Activated CD4-positive, alpha-beta memory T cell treated with anti-CD3 and anti-CD28 coated beads, Interleukin-2, amount 10 ng/mL, durations not matched to agents 7 days and 5 days (primary cell): Measurements from ENCODE around the gene GATA6. TPM values are rescaled to one million over a fixed set of nuclear protein-coding genes. Genes with fewer than 3 reads are reported as not detected.

ENCODE experiments used
- CTCF ChIA-PET: fragments of 350-600 bp; sonication (Branson Sonifier 250); formaldehyde crosslinking; loops from one replicate; lab custom pipeline; 2021; ENCODE audit warnings: antibody characterized with exemption, inconsistent platforms; lab: Charles Lee
- POLR2A ChIA-PET: fragments of 350-600 bp; sonication (Branson Sonifier 250); formaldehyde crosslinking; loops from one replicate; lab custom pipeline; 2021; ENCODE audit warnings: antibody characterized with exemption; lab: Charles Lee
- DNase-seq: peaks from one replicate; pipeline ENCODE4 v3.0.0-alpha.2; 2020
- H3K27ac Mint-ChIP-seq: one replicate; pipeline ENCODE4 v1.8.0; 2021; ENCODE audit warnings: mild to moderate bottlenecking, mixed read lengths
- H3K27me3 Mint-ChIP-seq: one replicate; pipeline ENCODE4 v1.8.0; 2021; ENCODE audit warnings: mixed read lengths
- H3K36me3 Mint-ChIP-seq: one replicate; pipeline ENCODE4 v1.8.0; 2021; ENCODE audit warnings: low read depth, mixed read lengths
- H3K4me1 Mint-ChIP-seq: one replicate; pipeline ENCODE4 v1.8.0; 2021; ENCODE audit warnings: mixed read lengths
- H3K4me3 Mint-ChIP-seq: one replicate; pipeline ENCODE4 v1.8.0; 2021; ENCODE audit warnings: mild to moderate bottlenecking, mixed read lengths
- H3K9me3 Mint-ChIP-seq: one replicate; pipeline ENCODE4 v1.8.0; 2021; ENCODE audit warnings: mixed read lengths
- total RNA-seq, 2 experiments: library from RNA; stranded (reverse); gene quantifications; one replicate each; pipeline ENCODE4 v1.2.3, GENCODE V29; 2021

GATA6 gene
- not detected for total RNA-seq

GRCh38 chr18:22169011-22169888 is at the start of gene GATA6:
TSS of gene GATA6 (plus strand) at chr18:22169589. CDS start at chr18:22171145, 1,556 bp downstream.
- peak within 1 kb of the TSS; percentile 73 for H3K4me3 Mint-ChIP-seq
- no peaks in the 10 kb centered on the region for H3K9me3 Mint-ChIP-seq
- CTCF ChIA-PET: no interaction called here
- peaks cover 6% of the 10 kb centered on the region for H3K36me3 Mint-ChIP-seq
- H3K27ac Mint-ChIP-seq: peak within 1 kb of the TSS; percentile 57
- POLR2A ChIA-PET: no interaction called here
- peaks cover 74% of the 10 kb centered on the region for H3K27me3 Mint-ChIP-seq
- H3K4me1 Mint-ChIP-seq: peaks cover 19% of the 10 kb centered on the region
- DNase-seq: peak; percentile 29

GRCh38 chr18:22124970-22125369 is 44.4 kb upstream of the GATA6 start:
- H3K9me3 Mint-ChIP-seq: no peaks in the 10 kb centered on the region
- H3K27me3 Mint-ChIP-seq: no peaks in the 10 kb centered on the region
- H3K4me1 Mint-ChIP-seq: no peaks in the 10 kb centered on the region
- ChIA-PET POLR2A (no interaction called here), CTCF (no interaction called here)
- DNase-seq: no peak
- no peaks in the 10 kb centered on the region for H3K36me3 Mint-ChIP-seq
- H3K4me3 Mint-ChIP-seq: no peak overlapping the region
- no peak overlapping the region for H3K27ac Mint-ChIP-seq

- no peak overlapping the region for H3K4me3 Mint-ChIP-seq
- DNase-seq: no peak
- H3K36me3 Mint-ChIP-seq: no peaks in the 10 kb centered on the region
- H3K27me3 Mint-ChIP-seq: no peaks in the 10 kb centered on the region
- ChIA-PET POLR2A (no interaction called here), CTCF (no interaction called here)
- no peaks in the 10 kb centered on the region for H3K4me1 Mint-ChIP-seq
- no peaks in the 10 kb centered on the region for H3K9me3 Mint-ChIP-seq
- H3K27ac Mint-ChIP-seq: no peak overlapping the region
Measured at GRCh38 chr18:22128954-22129353, 40.4 kb upstream of the GATA6 start.

- no peaks in the 10 kb centered on the region for H3K36me3 Mint-ChIP-seq
- ChIA-PET CTCF (no interaction called here), POLR2A (no interaction called here)
- no peaks in the 10 kb centered on the region for H3K4me1 Mint-ChIP-seq
- H3K27ac Mint-ChIP-seq: no peak overlapping the region
- DNase-seq: no peak
- no peaks in the 10 kb centered on the region for H3K9me3 Mint-ChIP-seq
- H3K4me3 Mint-ChIP-seq: no peak overlapping the region
- no peaks in the 10 kb centered on the region for H3K27me3 Mint-ChIP-seq
Measured at GRCh38 chr18:22129778-22130177, 39.6 kb upstream of the GATA6 start.

- H3K27ac Mint-ChIP-seq: no peak overlapping the region
- ChIA-PET POLR2A (no interaction called here), CTCF (interaction anchor here (0.7 kb wide), 1 partner anchor 212 kb away, joined by 3 read pairs; no protein-coding TSS in a partner anchor)
- no peak for DNase-seq
- H3K27me3 Mint-ChIP-seq: no peaks in the 10 kb centered on the region
- peaks cover 2% of the 10 kb centered on the region for H3K9me3 Mint-ChIP-seq
- H3K36me3 Mint-ChIP-seq: no peaks in the 10 kb centered on the region
- H3K4me1 Mint-ChIP-seq: no peaks in the 10 kb centered on the region
- H3K4me3 Mint-ChIP-seq: no peak overlapping the region
Measured at GRCh38 chr18:22132258-22132657, 37.1 kb upstream of the GATA6 start.

GRCh38 chr18:22132763-22133162 is 36.6 kb upstream of the GATA6 start:
- H3K4me1 Mint-ChIP-seq: no peaks in the 10 kb centered on the region
- ChIA-PET CTCF (interaction anchor here (0.7 kb wide), 1 partner anchor 212 kb away, joined by 3 read pairs; no protein-coding TSS in a partner anchor), POLR2A (no interaction called here)
- no peak overlapping the region for H3K4me3 Mint-ChIP-seq
- no peaks in the 10 kb centered on the region for H3K36me3 Mint-ChIP-seq
- peaks cover 2% of the 10 kb centered on the region for H3K9me3 Mint-ChIP-seq
- DNase-seq: no peak
- H3K27ac Mint-ChIP-seq: no peak overlapping the region
- H3K27me3 Mint-ChIP-seq: no peaks in the 10 kb centered on the region

GRCh38 chr18:22136395-22136794 is 33.0 kb upstream of the GATA6 start:
- no peak for DNase-seq
- Mint-ChIP-seq H3K9me3 (peaks cover 2% of the 10 kb centered on the region), H3K36me3 (no peaks in the 10 kb centered on the region), H3K4me3 (no peak overlapping the region), H3K4me1 (no peaks in the 10 kb centered on the region), H3K27me3 (no peaks in the 10 kb centered on the region), H3K27ac (no peak overlapping the region)
- ChIA-PET POLR2A (no interaction called here), CTCF (no interaction called here)

GRCh38 chr18:22141211-22141610 is 28.2 kb upstream of the GATA6 start:
- Mint-ChIP-seq H3K4me3 (no peak overlapping the region), H3K9me3 (no peaks in the 10 kb centered on the region), H3K27ac (no peak overlapping the region), H3K4me1 (no peaks in the 10 kb centered on the region), H3K27me3 (no peaks in the 10 kb centered on the region), H3K36me3 (no peaks in the 10 kb centered on the region)
- POLR2A ChIA-PET: no interaction called here
- DNase-seq: no peak
- CTCF ChIA-PET: no interaction called here

- H3K27ac Mint-ChIP-seq: no peak overlapping the region
- ChIA-PET CTCF (no interaction called here), POLR2A (no interaction called here)
- H3K4me1 Mint-ChIP-seq: no peaks in the 10 kb centered on the region
- no peaks in the 10 kb centered on the region for H3K36me3 Mint-ChIP-seq
- H3K27me3 Mint-ChIP-seq: no peaks in the 10 kb centered on the region
- DNase-seq: no peak
- H3K4me3 Mint-ChIP-seq: no peak overlapping the region
- no peaks in the 10 kb centered on the region for H3K9me3 Mint-ChIP-seq
Measured at GRCh38 chr18:22143347-22144340, 25.7 kb upstream of the GATA6 start.

- ChIA-PET POLR2A (no interaction called here), CTCF (interaction anchor here (1.2 kb wide), 1 partner anchor 147 kb away, joined by 3 read pairs; no protein-coding TSS in a partner anchor)
- Mint-ChIP-seq H3K27me3 (no peaks in the 10 kb centered on the region), H3K9me3 (no peaks in the 10 kb centered on the region), H3K36me3 (no peaks in the 10 kb centered on the region), H3K4me1 (no peaks in the 10 kb centered on the region), H3K27ac (no peak overlapping the region), H3K4me3 (no peak overlapping the region)
- no peak for DNase-seq
Measured at GRCh38 chr18:22145160-22145559, 24.2 kb upstream of the GATA6 start.

- Mint-ChIP-seq H3K27me3 (no peaks in the 10 kb centered on the region), H3K9me3 (no peaks in the 10 kb centered on the region), H3K4me1 (no peaks in the 10 kb centered on the region), H3K36me3 (no peaks in the 10 kb centered on the region), H3K4me3 (no peak overlapping the region), H3K27ac (no peak overlapping the region)
- ChIA-PET POLR2A (no interaction called here), CTCF (no interaction called here)
- no peak for DNase-seq
Measured at GRCh38 chr18:22149710-22150109, 19.7 kb upstream of the GATA6 start.

GRCh38 chr18:22152093-22152492 is 17.3 kb upstream of the GATA6 start:
- ChIA-PET CTCF (no interaction called here), POLR2A (no interaction called here)
- no peaks in the 10 kb centered on the region for H3K27me3 Mint-ChIP-seq
- H3K4me1 Mint-ChIP-seq: no peaks in the 10 kb centered on the region
- H3K36me3 Mint-ChIP-seq: no peaks in the 10 kb centered on the region
- H3K9me3 Mint-ChIP-seq: no peaks in the 10 kb centered on the region
- H3K4me3 Mint-ChIP-seq: no peak overlapping the region
- no peak overlapping the region for H3K27ac Mint-ChIP-seq
- DNase-seq: no peak

GRCh38 chr18:22153428-22153827 is 16.0 kb upstream of the GATA6 start:
- Mint-ChIP-seq H3K9me3 (no peaks in the 10 kb centered on the region), H3K4me3 (no peak overlapping the region), H3K4me1 (no peaks in the 10 kb centered on the region), H3K27me3 (no peaks in the 10 kb centered on the region), H3K27ac (no peak overlapping the region), H3K36me3 (no peaks in the 10 kb centered on the region)
- ChIA-PET CTCF (no interaction called here), POLR2A (no interaction called here)
- no peak for DNase-seq
